Mesodermal cell (in vitro differentiated cells): Measurements from ENCODE around the gene SDHD.
A peak's percentile ranks its signal among the peaks of the same experiment; 100 is the strongest.
"Not testable (repeated sequence)": the region's sequence is repeated elsewhere in the genome, so short reads cannot be mapped to it uniquely, and the experiment has no call there.

Experiments
- H3K27ac ChIP-seq: 2 replicates; pipeline ENCODE4 v1.7.0; 2013; ENCODE audit warnings: mild to moderate bottlenecking, low read depth, low read length, moderate library complexity; ENCODE audit not compliant: severe bottlenecking
- H3K36me3 ChIP-seq: 2 replicates; pipeline ENCODE4 v1.7.1; 2013; ENCODE audit warnings: mild to moderate bottlenecking, low read length, moderate library complexity; ENCODE audit not compliant: control insufficient read depth, insufficient read depth
- H3K4me1 ChIP-seq: one replicate; pipeline ENCODE4 v1.7.1; 2013; ENCODE audit warnings: mild to moderate bottlenecking, low read length; ENCODE audit not compliant: insufficient read depth, control insufficient read depth, poor library complexity, severe bottlenecking
- H3K4me3 ChIP-seq: 2 replicates; pipeline ENCODE4 v1.7.0; 2013; ENCODE audit warnings: low read length, control low read depth, mild to moderate bottlenecking; ENCODE audit not compliant: insufficient read depth, poor library complexity, severe bottlenecking; ENCODE audit errors: extremely low read depth
- H3K9me3 ChIP-seq: 2 replicates; pipeline ENCODE4 v1.7.1; 2013; ENCODE audit warnings: mild to moderate bottlenecking, low read length, moderate library complexity; ENCODE audit not compliant: control insufficient read depth
- WGBS, 2 experiments: methylation state at CpG; one replicate each; pipeline ENCODE4 v1.1.5; 2013; ENCODE audit warnings: missing lambda C conversion rate in 2 of 2; ENCODE audit not compliant: insufficient coverage in 2 of 2; 5-methylcytosine and 5-hydroxymethylcytosine counted together

SDHD gene

DNA sequence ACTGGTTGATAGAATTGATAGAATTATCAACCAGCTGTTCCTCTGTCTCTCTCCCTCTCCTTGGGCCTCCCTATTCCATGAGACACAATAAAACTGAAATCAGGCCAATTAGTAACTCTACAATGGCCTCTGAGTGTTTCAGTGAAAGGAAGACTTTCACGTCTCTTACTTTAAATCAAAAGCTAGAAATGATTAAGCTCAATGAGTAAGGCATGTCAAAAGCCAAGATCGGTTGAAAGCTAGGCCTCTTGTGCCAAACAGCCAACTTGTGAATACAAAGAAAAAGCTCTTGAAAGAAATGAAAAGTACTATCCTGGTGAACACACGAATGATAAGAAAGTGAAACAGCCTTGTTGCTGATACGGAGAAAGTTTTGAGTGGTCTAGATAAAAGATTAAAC is 29.5 kb upstream of the SDHD start:
- H3K36me3 ChIP-seq: peaks cover 88% of the 10 kb centered on the region
- no peaks in the 10 kb centered on the region for H3K4me1 ChIP-seq
- H3K9me3 ChIP-seq: no peaks in the 10 kb centered on the region
- H3K4me3 ChIP-seq: no peak overlapping the region
- H3K27ac ChIP-seq: no peak overlapping the region
- WGBS, 2 experiments: 75 to 97% methylated on average over 3 of the region's 4 CpGs

DNA sequence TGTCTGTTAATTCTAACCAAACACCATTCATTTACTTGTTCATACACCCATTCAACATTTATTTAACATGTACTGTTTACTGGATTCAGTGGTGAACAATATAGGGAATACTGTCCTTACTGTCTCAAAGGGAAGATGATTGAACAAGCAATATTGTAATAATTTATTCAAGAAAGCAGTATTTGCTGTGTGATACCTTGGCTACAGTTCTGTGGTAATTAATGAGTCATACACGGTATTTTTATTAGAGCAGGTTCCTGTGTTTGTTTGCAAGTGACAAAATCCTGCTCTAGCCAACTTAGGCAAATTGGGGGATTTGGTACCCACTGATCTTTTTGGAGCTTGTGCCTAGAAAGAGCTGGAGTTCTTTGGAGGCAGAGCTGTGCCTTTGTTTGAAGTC is 28.6 kb upstream of the SDHD start:
- 63 to 90% methylated on average over 1 of the region's 1 CpG for WGBS, 2 experiments
- no peaks in the 10 kb centered on the region for H3K9me3 ChIP-seq

DNA sequence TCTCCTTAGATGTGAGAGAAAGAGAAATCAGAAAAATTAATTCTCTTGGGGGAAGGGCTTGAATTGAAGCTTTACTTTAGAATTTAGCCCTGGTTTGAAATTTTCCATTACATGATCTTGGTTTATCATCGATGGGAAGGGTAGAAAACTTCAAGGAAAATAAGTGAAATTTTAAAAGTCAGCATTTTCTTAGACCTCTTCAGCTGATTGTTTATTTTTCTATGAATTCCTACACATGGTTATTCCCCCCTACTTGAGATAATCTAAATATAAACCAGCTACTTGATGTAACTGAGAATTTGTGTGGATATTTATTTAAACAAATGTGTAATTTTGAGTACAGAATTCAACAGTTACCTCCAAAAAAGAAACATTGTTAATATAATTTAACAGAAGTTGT is 23.8 kb upstream of the SDHD start:
- H3K36me3 ChIP-seq: peaks cover 48% of the 10 kb centered on the region
- 100% methylated on average over 1 of the region's 1 CpG; no CpG with 5 or more reads in 1 of the 2 experiments for WGBS, 2 experiments
- H3K9me3 ChIP-seq: no peaks in the 10 kb centered on the region
- no peaks in the 10 kb centered on the region for H3K4me1 ChIP-seq
- no peak overlapping the region for H3K4me3 ChIP-seq
- H3K27ac ChIP-seq: no peak overlapping the region

More for the DNA sequence above, 28.6 kb upstream of the SDHD start:
- Histone ChIP-seq H3K4me3 (no peak overlapping the region), H3K27ac (no peak overlapping the region), H3K36me3 (peaks cover 88% of the 10 kb centered on the region), H3K4me1 (no peaks in the 10 kb centered on the region)

DNA sequence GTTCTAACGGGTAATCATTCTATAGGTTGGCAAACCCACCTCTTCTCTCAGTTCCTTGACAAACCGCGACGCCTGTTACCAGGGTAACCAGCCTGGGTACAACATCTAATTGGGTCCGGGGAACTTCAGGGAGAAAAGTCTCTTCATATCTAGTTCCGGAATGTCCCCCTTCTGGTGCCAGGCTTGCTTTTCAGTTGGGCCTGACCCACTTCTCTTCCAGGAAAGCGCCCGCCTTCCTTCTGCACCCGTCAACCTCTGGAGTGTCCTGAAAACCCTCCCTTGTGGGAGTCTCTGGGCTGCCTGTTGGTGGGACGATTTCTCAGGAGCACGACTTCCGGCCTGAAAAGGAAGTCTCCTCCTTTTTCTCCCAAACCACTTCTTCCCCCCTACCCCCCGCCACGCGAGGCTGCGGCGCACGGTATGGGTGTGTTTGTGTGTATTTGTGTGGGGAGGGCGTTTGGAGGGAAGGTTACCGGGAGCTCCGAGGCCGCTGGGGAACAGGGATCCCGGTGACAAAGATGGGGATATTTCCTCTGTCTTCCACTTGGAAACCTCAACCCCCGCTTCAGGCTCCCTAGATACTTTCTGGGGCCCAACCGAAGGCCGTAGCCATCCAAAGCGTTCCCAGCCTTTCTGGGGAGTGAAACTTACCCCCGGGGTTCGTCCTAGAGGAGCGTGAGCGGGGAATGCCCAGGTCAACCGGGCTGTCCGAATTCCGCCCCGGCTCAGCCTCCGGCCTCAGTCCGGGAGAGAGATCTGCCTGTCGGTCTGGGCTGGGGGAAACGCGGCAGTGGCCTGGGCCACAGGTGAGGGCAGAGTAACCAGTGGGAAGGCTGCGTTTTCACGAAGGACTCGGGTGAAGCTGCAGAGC is 12.5 kb upstream of the SDHD start, which contains the start of the genes NKAPD1 and PIH1D2:
Gene NKAPD1, plus strand, starts transcription at position 359 of the 871 bp plus-strand sequence. CDS start 1,276 bp downstream, outside the sequence.
Gene PIH1D2, minus strand, starts transcription at position 77 of the 871 bp plus-strand sequence. CDS start 843 bp downstream, outside the sequence.
- Histone ChIP-seq H3K27ac (peak within 1 kb of the TSS; percentile 97), H3K4me1 (peaks cover 13% of the 10 kb centered on the region), H3K9me3 (no peaks in the 10 kb centered on the region), H3K36me3 (peaks cover 35% of the 10 kb centered on the region), H3K4me3 (peak within 1 kb of the TSS; percentile 98)
- WGBS, 2 experiments: 1 to 2% methylated on average over 24 to 26 of the region's 43 CpGs

DNA sequence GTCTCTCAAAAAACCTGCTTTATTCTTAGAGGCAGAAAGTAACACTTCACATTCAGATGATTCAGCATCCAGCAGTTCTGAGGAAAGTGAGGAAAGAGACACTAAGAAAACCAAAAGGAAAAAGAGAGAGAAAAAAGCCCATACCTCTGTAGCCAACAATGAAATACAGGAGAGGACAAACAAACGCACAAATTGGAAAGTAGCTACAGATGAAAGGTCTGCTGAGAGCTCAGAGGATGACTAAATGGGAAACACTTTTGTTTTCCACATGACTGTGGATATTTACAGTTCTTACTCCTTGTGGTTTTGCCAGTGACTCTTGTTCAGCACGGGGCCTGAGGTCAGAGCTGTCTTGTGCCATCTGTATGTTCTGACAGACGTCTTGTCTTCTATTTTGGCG is 3.9 kb upstream of the SDHD start:
- WGBS, 2 experiments: 88 to 90% methylated on average over 3 to 4 of the region's 4 CpGs
- Histone ChIP-seq H3K36me3 (peaks cover 70% of the 10 kb centered on the region), H3K4me3 (no peak overlapping the region), H3K4me1 (peaks cover 14% of the 10 kb centered on the region), H3K9me3 (no peaks in the 10 kb centered on the region), H3K27ac (peak overlapping the region; percentile 85)

DNA sequence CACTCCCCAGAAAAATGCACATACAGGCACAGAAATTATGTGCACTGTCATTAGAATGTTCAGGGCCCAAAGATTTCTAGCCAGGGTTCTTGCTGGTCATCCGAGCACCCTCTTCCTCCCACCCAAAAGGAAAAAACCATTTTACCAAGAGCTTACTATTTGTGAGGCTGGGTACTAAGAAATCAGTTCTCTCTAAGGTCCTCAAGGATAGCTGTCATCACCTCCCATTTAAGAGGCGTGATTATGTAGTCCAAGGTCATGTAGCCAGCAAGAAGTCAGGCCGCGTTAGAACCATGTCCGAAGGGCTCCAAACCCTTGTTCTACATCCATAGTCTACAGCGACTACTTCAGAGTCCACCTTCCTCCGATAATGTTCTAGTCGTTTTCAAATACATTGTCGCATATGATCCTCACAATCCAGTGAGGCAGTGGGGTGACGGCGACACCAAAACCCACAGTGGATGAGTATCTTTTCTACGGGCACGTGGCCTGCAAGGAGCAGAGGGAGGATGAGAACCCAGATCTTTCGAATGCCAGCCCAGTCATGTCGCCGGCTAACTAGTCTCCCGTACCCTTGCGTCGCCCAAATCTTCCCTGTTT is 751 bp upstream of the SDHD start:
- peak overlapping the region; percentile 83 for H3K4me3 ChIP-seq
- 0 to 2% methylated on average over 16 to 17 of the region's 19 CpGs for WGBS, 2 experiments
- peaks cover 71% of the 10 kb centered on the region for H3K36me3 ChIP-seq
- peaks cover 14% of the 10 kb centered on the region for H3K4me1 ChIP-seq
- H3K9me3 ChIP-seq: no peaks in the 10 kb centered on the region
- H3K27ac ChIP-seq: no peak overlapping the region

DNA sequence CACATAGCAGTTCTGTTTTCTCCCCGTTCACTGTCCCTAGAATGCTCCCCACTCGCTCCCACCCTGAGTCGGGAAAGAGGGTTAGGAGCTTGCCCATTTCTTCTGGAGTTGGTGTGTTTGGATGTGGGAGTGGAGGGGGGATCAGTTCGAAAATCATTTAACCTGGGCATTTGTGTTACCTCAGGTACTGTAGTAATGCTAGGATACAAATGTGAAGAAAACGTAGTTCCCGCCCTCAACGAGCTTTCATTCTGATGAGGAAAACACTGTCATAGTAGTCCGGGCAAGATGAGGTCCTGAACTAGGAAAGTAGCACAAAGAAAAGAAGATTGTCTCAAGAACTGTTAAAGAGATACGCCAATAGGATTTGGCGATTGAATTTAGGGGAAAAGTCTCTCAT is 539 bp downstream of the SDHD start:
- 26 to 31% methylated on average over 7 of the region's 10 CpGs for WGBS, 2 experiments
- Histone ChIP-seq H3K27ac (no peak overlapping the region), H3K36me3 (peaks cover 81% of the 10 kb centered on the region), H3K4me3 (peak overlapping the region; percentile 83), H3K9me3 (no peaks in the 10 kb centered on the region), H3K4me1 (peaks cover 14% of the 10 kb centered on the region)

DNA sequence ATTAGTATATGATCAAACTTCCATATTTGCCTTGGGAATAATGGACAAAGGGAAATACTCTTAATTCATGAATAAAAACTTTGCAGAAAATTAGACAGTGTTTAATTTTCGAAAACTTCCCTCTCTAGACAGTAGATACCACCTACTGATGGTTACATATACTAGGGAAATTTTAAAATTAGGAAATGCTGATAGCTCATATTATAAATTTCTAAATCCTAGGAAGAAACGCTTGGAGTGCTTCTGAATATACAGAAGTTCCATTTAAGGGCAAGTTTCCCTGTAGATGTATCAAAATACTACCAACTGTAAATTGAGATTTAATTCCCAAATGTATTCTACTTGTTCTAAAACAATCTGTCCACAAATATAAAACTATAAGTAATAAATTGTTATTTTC is 8.6 kb downstream of the SDHD start:
- H3K27ac ChIP-seq, H3K4me3 ChIP-seq, H3K4me1 ChIP-seq, H3K9me3 ChIP-seq: not testable (repeated sequence)
- H3K36me3 ChIP-seq: peaks cover 62% of the 10 kb centered on the region
- WGBS, 2 experiments: no CpG with 5 or more reads among the region's 2 CpGs

DNA sequence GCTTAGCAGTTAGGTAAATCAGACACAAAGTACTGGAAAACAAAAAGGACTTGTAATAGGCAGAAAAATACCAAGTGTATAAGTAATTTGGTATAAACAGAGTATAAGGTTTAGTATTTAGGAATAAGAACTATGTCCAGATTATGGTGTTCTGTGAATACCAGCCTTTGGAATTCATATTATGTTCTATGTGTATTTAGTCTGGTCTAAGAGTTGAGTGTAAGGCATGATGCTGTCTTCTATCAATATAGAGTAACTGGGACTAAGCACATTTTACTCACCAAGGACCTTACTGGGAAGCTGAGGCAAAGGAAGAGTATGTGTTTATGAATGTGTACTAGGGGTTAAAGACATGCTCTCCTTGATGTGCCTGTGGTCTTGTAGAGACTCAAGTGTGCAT is 9.5 kb downstream of the SDHD start:
- Histone ChIP-seq H3K4me3 (no peak overlapping the region), H3K4me1 (no peaks in the 10 kb centered on the region), H3K9me3 (no peaks in the 10 kb centered on the region), H3K36me3 (peaks cover 53% of the 10 kb centered on the region), H3K27ac (no peak overlapping the region)

DNA sequence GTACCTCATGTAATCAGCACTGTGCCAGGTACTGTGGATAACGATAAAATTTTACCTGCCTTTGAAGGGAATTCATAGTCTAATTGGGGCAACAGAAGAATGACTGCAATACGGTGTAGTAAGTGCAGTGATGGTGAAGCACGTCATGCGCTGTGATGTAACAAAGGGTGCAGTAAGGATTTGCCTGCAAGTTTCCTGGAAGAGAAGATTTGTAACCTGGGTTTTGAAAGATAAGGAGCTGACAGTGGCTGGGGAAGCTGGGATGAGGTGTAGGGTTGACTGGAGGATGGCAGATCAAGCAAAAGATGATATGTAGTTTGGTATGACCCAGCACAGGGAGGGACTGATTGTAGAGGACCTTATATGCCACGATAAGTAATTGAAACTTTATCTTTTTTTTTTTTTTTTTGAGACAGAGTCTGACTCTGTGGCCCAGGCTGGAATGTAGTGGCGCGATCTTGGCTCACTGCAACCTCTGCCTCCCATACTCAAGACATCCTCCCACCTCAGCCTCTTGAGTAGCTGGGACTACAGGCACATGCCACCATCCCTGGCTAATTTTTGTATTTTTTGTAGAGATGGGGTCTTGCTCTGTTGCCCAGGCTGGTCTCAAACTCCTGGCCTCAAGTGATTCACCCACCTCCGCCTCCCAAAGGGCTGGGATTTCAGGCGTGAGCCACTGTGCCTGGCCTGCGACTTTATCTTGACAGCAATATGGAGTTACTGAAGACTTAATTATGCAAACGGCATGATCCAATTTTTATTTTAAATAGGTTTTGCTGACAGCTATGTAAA is 11.3 kb downstream of the SDHD start:
- H3K27ac ChIP-seq: no peak overlapping the region
- no peaks in the 10 kb centered on the region for H3K4me1 ChIP-seq
- WGBS, 2 experiments: 95 to 96% methylated on average over 8 of the region's 11 CpGs
- no peaks in the 10 kb centered on the region for H3K9me3 ChIP-seq
- H3K4me3 ChIP-seq: no peak overlapping the region
- peaks cover 36% of the 10 kb centered on the region for H3K36me3 ChIP-seq
